ENCODE results near the gene RNF2. TPM values are rescaled to one million over a fixed set of nuclear protein-coding genes. Genes with fewer than 3 reads are reported as not detected.
"Not testable (repeated sequence)": the region's sequence is repeated elsewhere in the genome, so short reads cannot be mapped to it uniquely, and the experiment has no call there.

Gene RNF2
- 10.5 TPM for polyA plus RNA-seq (2012; ENCODE audit: low read depth, missing spikeins)

DNA sequence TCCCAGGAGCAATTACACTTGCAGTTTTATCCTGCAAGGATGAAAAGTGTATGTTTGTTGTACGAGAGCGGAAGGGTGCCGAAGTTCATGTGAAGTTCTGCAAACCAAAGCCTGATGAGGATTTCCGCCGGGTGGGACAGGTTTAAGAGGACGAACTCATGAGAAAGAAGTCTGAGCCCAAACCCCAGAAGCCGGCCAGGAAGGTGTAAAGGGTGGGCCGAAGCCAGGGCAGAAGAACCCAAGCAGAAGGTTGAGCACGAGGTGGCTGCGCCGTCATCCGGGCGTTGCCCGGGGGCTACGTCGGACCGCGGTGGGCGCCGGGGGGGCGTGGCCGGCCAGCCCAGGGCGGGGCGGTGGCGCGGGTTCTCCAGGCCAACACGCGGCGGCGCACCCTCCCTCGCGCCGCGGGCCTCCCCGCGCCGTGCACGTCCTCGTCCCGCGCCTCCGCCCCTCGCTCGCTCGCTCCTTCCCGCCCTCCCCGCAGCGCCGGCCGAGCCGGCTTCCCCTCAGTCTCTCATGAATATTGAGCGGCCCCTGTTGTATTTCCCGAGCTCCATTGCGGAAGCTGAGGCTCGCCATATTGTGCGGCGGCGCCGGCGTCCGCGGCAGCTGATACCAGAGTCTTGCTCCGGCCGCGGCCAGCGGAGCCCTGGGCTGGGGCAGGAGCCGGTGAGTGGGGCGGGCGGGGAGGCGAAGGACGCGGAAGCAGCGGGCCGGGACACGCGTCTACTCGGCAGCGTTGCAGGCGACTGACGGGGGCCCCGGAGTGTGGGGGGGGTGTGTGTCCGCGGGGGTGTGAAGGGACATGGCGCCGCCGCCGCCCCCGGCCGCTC lies at the start of gene RNF2:
Gene RNF2, plus strand, starts transcription at position 578 of the 833 bp plus-strand sequence. CDS start 41,996 bp downstream, outside the sequence.
- TF ChIP-seq PAX5 (IDR thresholded peaks at IDR 0.05; ENCODE audit: insufficient read depth, low read length, severe bottlenecking) (no peak), POLR2AphosphoS5 (IDR thresholded peaks at IDR 0.05; ENCODE audit: low read depth, low read length) (no peak), POLR2A (IDR thresholded peaks at IDR 0.05; ENCODE audit: low read depth, low read length) (no peak), TAF1 (IDR thresholded peaks at IDR 0.05; ENCODE audit: low read depth, low read length) (no peak), POU2F2 (IDR thresholded peaks at IDR 0.05; ENCODE audit: low read depth, low read length) (peak; percentile 13; the same call in 1 of the 2 replicates), SPI1 (IDR thresholded peaks at IDR 0.05; ENCODE audit: low read depth, low read length) (no peak)
- FAIRE-seq (peak; percentile 90), DNase-seq (ENCODE audit: insufficient read length, low spot score) (peak; percentile 82)

DNA sequence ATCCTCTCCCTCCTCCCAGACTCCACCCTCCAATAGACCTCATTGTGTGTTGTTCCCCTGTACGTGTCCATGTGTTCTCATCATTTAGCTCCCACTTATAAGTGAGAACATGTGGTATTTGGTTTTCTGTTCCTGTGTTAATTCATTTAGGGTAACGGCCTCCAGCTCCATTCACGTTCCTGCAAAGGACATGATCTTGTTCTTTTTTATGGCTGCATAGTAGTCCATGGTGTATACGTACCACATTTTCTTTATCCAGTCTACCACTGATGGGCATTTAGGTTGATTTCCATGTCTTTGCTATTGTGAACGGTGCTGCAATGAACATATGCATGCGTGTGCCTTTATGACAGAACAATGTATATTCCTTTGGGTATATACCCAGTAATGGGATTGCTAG lies 45.4 kb upstream of the RNF2 start:
- FAIRE-seq; DNase-seq (ENCODE audit: insufficient read length, low spot score): not testable (repeated sequence)

DNA sequence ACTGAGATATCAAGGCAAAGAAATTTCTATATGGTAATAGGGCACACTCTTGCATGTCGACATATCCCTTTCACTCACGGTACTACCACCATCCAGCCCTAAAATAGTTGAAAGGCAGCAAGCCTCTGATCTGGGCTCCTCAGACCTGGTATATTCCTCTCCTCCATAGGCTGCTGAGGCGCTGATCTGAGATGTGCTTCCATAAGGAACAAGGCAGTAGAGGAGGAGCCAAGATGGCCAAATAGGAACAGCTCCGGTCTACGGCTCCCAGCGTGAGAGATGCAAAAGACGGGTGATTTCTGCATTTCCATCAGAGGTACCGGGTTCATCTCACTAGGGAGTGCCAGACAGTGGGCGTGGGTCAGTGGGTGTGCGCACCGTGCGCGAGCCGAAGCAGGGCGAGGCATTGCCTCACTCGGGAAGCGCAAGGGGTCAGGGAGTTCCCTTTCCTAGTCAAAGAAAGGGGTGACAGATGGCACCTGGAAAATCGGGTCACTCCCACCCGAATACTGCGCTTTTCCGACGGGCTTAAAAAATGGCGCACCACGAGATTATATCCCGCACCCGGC lies 44.0 kb upstream of the RNF2 start:
- FAIRE-seq; DNase-seq (ENCODE audit: insufficient read length, low spot score): not testable (repeated sequence)

DNA sequence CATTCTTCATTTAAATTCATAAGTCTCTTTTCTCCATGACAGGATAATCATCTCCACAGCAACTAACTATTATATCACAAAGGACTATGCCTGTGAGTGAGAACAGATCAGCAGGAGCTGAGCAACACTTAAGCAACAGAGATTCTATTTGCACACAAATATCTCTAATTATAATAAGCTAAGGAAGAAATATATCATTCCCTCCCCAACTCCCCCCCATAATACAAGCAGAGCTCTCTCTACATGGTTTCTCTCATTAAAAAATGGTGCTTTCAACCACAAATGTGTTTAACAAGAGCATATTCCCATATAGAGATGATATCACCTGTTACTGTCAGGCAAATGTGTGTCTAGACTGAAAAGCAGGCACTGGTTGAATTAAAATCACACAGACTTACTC lies 36.5 kb upstream of the RNF2 start:
- TF ChIP-seq PAX5 (IDR thresholded peaks at IDR 0.05; ENCODE audit: insufficient read depth, low read length, severe bottlenecking) (no peak), TAF1 (IDR thresholded peaks at IDR 0.05; ENCODE audit: low read depth, low read length) (no peak), SPI1 (IDR thresholded peaks at IDR 0.05; ENCODE audit: low read depth, low read length) (no peak), POLR2AphosphoS5 (IDR thresholded peaks at IDR 0.05; ENCODE audit: low read depth, low read length) (no peak), POU2F2 (IDR thresholded peaks at IDR 0.05; ENCODE audit: low read depth, low read length) (no peak), POLR2A (IDR thresholded peaks at IDR 0.05; ENCODE audit: low read depth, low read length) (no peak)
- DNase-seq (ENCODE audit: insufficient read length, low spot score): no peak
- FAIRE-seq: no peak

DNA sequence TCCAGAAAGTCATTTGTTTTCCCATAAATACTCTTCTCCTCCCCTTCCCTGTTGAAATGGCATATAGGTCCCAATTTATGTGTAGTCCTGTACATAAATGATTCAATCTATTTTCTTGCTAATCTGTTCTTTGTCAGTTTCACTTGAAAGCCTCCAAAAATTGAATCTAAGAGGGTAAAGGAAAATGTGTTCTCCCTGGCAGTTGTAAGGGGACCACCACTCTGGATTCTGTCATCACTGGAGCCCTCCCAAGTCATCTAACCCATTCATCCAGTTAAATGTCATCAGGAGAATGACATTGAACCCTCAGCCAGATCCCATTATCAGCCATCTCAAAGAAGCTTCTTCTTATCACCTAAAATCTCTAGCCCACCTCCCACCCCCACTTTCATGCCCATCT lies 35.0 kb upstream of the RNF2 start:
- TF ChIP-seq POU2F2 (IDR thresholded peaks at IDR 0.05; ENCODE audit: low read depth, low read length): no peak
- TF ChIP-seq SPI1 (IDR thresholded peaks at IDR 0.05; ENCODE audit: low read depth, low read length): no peak
- TF ChIP-seq TAF1 (IDR thresholded peaks at IDR 0.05; ENCODE audit: low read depth, low read length): no peak
- FAIRE-seq (no peak), DNase-seq (ENCODE audit: insufficient read length, low spot score) (no peak)

DNA sequence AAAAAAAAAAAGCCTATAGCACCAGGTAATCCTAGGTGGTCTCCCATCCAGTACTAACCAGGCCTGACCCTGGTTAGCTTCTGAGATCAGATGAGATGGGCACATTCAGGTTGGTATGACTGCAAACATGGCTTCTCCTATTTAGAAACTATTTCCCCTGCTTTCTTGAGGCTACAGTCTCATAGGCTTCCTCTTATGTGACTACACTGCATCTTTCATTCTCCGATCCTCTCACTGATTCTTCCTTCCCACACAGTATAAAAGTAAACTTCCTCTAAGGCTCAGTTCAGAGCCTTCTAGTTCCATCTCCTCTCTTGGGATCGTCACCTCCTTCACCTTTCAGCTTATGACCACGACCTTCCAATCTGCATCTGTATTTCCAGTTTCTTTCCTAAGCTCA lies 30.4 kb upstream of the RNF2 start:
- no peak for FAIRE-seq
- TF ChIP-seq POU2F2 (IDR thresholded peaks at IDR 0.05; ENCODE audit: low read depth, low read length) (no peak), POLR2A (IDR thresholded peaks at IDR 0.05; ENCODE audit: low read depth, low read length) (no peak), PAX5 (IDR thresholded peaks at IDR 0.05; ENCODE audit: insufficient read depth, low read length, severe bottlenecking) (no peak), SPI1 (IDR thresholded peaks at IDR 0.05; ENCODE audit: low read depth, low read length) (no peak), TAF1 (IDR thresholded peaks at IDR 0.05; ENCODE audit: low read depth, low read length) (no peak), POLR2AphosphoS5 (IDR thresholded peaks at IDR 0.05; ENCODE audit: low read depth, low read length) (no peak)

DNA sequence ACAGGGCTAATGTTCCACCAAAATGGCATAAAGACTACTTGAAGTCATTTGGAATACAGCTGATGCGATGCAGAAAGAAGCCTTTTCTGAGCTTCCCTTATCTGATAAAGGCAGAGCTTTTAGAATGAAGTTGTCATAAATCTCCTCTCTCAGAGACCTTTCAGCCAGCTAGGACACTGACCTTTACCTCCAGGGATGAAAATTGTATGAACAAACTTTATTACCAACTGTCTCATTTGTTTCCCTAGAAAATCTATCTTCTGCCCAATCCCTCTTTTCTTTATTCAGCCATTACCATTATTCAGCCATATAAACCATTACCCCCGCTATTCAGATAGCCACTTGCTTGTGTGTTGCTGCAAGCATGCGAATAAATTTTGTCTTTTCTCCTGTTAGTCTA lies 29.7 kb upstream of the RNF2 start:
- TF ChIP-seq TAF1 (IDR thresholded peaks at IDR 0.05; ENCODE audit: low read depth, low read length) (no peak), POU2F2 (IDR thresholded peaks at IDR 0.05; ENCODE audit: low read depth, low read length) (no peak), PAX5 (IDR thresholded peaks at IDR 0.05; ENCODE audit: insufficient read depth, low read length, severe bottlenecking) (no peak), POLR2AphosphoS5 (IDR thresholded peaks at IDR 0.05; ENCODE audit: low read depth, low read length) (no peak), POLR2A (IDR thresholded peaks at IDR 0.05; ENCODE audit: low read depth, low read length) (no peak), SPI1 (IDR thresholded peaks at IDR 0.05; ENCODE audit: low read depth, low read length) (no peak)
- FAIRE-seq (no peak), DNase-seq (ENCODE audit: insufficient read length, low spot score) (no peak)

More for the DNA sequence above, 30.4 kb upstream of the RNF2 start:
- DNase-seq (ENCODE audit: insufficient read length, low spot score): no peak

DNA sequence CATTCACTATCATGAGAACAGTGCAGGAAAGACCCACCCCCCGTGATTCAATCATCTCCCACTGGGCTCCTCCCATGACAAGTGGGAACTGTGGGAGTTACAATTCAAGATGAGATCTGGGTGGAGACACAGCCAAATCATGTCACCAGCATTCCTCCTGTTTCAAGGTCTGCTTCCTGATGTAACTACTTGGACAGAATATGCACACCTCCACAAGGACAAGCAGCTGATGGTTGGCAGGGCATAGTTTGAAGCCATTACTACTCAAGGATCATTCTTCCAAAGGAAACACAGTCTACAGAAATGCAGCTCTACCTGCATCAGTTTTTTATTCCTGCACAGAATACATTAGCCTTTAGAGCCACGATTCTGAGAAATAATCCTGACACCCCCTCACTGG lies 28.5 kb upstream of the RNF2 start:
- FAIRE-seq: no peak

DNA sequence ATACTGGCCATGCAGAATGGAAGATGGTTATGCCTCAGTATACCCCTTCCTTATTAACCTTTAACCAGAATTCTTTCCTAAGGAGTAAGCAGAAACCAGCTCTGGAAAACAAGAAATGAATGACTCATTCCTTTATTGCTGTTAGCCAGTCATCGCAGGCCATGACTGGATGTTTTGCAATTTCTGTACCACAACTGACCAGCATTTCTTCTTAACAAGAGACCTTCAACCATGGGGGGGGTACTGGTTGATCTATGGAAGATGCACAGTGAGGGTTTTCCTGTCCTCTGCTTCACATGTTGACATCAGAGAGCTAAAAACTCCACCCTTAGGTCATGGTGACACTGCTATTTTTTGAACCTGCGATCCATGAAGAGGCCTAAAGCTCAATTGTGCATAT lies 28.0 kb upstream of the RNF2 start:
- no peak for FAIRE-seq
- TF ChIP-seq SPI1 (IDR thresholded peaks at IDR 0.05; ENCODE audit: low read depth, low read length) (no peak), PAX5 (IDR thresholded peaks at IDR 0.05; ENCODE audit: insufficient read depth, low read length, severe bottlenecking) (no peak), POLR2AphosphoS5 (IDR thresholded peaks at IDR 0.05; ENCODE audit: low read depth, low read length) (no peak), TAF1 (IDR thresholded peaks at IDR 0.05; ENCODE audit: low read depth, low read length) (no peak), POLR2A (IDR thresholded peaks at IDR 0.05; ENCODE audit: low read depth, low read length) (no peak), POU2F2 (IDR thresholded peaks at IDR 0.05; ENCODE audit: low read depth, low read length) (no peak)
- DNase-seq (ENCODE audit: insufficient read length, low spot score): no peak

More for the DNA sequence above, 28.5 kb upstream of the RNF2 start:
- TF ChIP-seq SPI1 (IDR thresholded peaks at IDR 0.05; ENCODE audit: low read depth, low read length): no peak
- no peak for DNase-seq (ENCODE audit: insufficient read length, low spot score)

DNA sequence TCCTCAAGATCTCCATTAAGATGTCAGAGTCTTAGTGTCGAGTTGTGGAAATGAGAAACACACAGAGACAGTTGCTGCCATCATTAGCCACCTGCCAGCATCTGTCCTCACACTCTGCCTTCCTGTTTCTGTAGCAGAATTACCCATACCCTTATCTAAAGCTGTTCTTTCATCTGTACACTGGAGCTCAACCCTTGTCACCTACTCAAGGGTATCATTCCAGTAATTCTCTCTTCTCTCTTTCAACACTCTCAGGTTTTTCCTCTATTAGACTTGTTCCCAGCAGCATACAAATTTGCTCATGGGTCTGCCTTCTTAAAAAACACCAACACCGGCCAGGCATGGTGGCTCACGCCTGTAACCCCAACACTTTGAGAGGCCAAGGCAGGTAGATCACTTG lies 27.4 kb upstream of the RNF2 start:
- DNase-seq (ENCODE audit: insufficient read length, low spot score) (no peak), FAIRE-seq (no peak)
- no peak for TF ChIP-seq POLR2A (IDR thresholded peaks at IDR 0.05; ENCODE audit: low read depth, low read length)
